Activated CD4-positive, alpha-beta T cell treated with anti-CD3 and anti-CD28 coated beads, Interleukin-2, amount 50 U/mL, for 1 hour (primary cell): ENCODE data around the gene PSMD11.

Experiments
- DNase-seq: peaks from one replicate; pipeline ENCODE4 v3.0.0-alpha.2; 2020

The PSMD11 gene

GRCh38 chr17:32470405-32471167 lies 26.3 kb downstream of the PSMD11 start:
- no peak for DNase-seq

- DNase-seq: no peak
These were observed 27.3 kb downstream of the PSMD11 start for GRCh38 chr17:32471652-32472051.

GRCh38 chr17:32475258-32475657 lies 30.9 kb downstream of the PSMD11 start:
- no peak for DNase-seq

- no peak for DNase-seq
These were observed 32.9 kb downstream of the PSMD11 start for GRCh38 chr17:32477220-32477619.

GRCh38 chr17:32479074-32479617 lies 34.8 kb downstream of the PSMD11 start:
- DNase-seq: no peak

GRCh38 chr17:32481193-32481592 lies 36.9 kb downstream of the PSMD11 start:
- no peak for DNase-seq

- no peak for DNase-seq
These were observed 38.4 kb downstream of the PSMD11 start for GRCh38 chr17:32482568-32483320.

- DNase-seq: peak; percentile 37
These were observed 39.2 kb downstream of the PSMD11 start for GRCh38 chr17:32483451-32484019.

GRCh38 chr17:32484041-32484461 lies 39.7 kb downstream of the PSMD11 start:
- no peak for DNase-seq

- no peak for DNase-seq
These were observed 40.3 kb downstream of the PSMD11 start for GRCh38 chr17:32484628-32485027.

GRCh38 chr17:32485261-32486110 lies 41.2 kb downstream of the PSMD11 start:
- DNase-seq: no peak

GRCh38 chr17:32486111-32486700 lies 41.9 kb downstream of the PSMD11 start:
- DNase-seq: peak; percentile 68

- peak; percentile 75 for DNase-seq
These were observed 42.6 kb downstream of the PSMD11 start, which contains the start of gene CDK5R1 for GRCh38 chr17:32486701-32487472. Gene CDK5R1, plus strand, starts transcription at chr17:32486993. Its CDS starts 628 bp downstream, at chr17:32487621.

GRCh38 chr17:32487473-32488176 lies 43.3 kb downstream of the PSMD11 start:
- DNase-seq: peak; percentile 37

- DNase-seq: no peak
These were observed 43.9 kb downstream of the PSMD11 start for GRCh38 chr17:32488177-32488542.

- no peak for DNase-seq
These were observed 44.4 kb downstream of the PSMD11 start for GRCh38 chr17:32488604-32489180.

- DNase-seq: no peak
These were observed 45.2 kb downstream of the PSMD11 start for GRCh38 chr17:32489320-32490100.

GRCh38 chr17:32490101-32490482 lies 45.8 kb downstream of the PSMD11 start:
- peak; percentile 28 for DNase-seq
